Heart left ventricle (tissue), 16 donors: ENCODE data around the gene CAMSAP2. TPM values are rescaled to one million over a fixed set of nuclear protein-coding genes. Genes with fewer than 3 reads are reported as not detected.

Experiments used
- ATAC-seq, 4 donors: fragments of 200-7000 bp; cut with Tn5 transposase; one replicate each; pipeline ENCODE4 v1.9.1; 2020 to 2022; ENCODE audit warnings: moderate library complexity in 4 of 4, mild to moderate bottlenecking in 3 of 4, moderate number of reproducible peaks in 1 of 4
- DNase-seq, 5 donors: peaks; one replicate each; pipeline ENCODE4 v3.0.0-alpha.2; 2020
- H3K27ac ChIP-seq, 12 donors: fragments of 200-600 bp; sonication (generic) in 4 of 12; one replicate each; pipeline versions ENCODE4 v1.5.0 to v1.8.0; 2016 to 2022; ENCODE audit warnings: mild to moderate bottlenecking in 2 of 12
- H3K27me3 ChIP-seq, 9 donors: fragments of 200-600 bp; sonication (generic) in 2 of 9; one replicate each; pipeline versions ENCODE4 v1.5.1 to v1.8.0; 2016 to 2022; ENCODE audit warnings: mild to moderate bottlenecking in 3 of 9
- H3K36me3 ChIP-seq, 9 donors: fragments of 200-600 bp; sonication (generic) in 2 of 9; one replicate each; pipeline versions ENCODE4 v1.5.0 to v1.8.0; 2018 to 2022; ENCODE audit warnings: mild to moderate bottlenecking in 2 of 9
- H3K4me1 ChIP-seq, 12 donors: fragments of 200-600 bp; sonication (generic) in 4 of 12; one replicate each; pipeline versions ENCODE4 v1.5.0 to v1.8.0; 2016 to 2022; ENCODE audit warnings: mild to moderate bottlenecking in 3 of 12
- H3K4me3 ChIP-seq, 12 donors: fragments of 200-600 bp; sonication (generic) in 4 of 12; one replicate each; pipeline versions ENCODE4 v1.5.0 to v1.8.0; 2017 to 2022; ENCODE audit warnings: mild to moderate bottlenecking in 9 of 12, moderate library complexity in 4 of 12
- H3K9me3 ChIP-seq, 12 donors: fragments of 200-600 bp; sonication (generic) in 4 of 12; one replicate each; pipeline versions ENCODE4 v1.5.0 to v1.8.0; 2016 to 2022; ENCODE audit warnings: mild to moderate bottlenecking in 1 of 12
- CTCF ChIP-seq, 12 donors: fragments of 200-600 bp; sonication (generic) in 4 of 12; IDR thresholded peaks; one replicate each; pipeline versions ENCODE4 v1.5.0 to v1.8.0; 2018 to 2022; ENCODE audit warnings: antibody characterized with exemption in 12 of 12, mild to moderate bottlenecking in 5 of 12
- POLR2A ChIP-seq, 2 donors: fragments of 450-650 bp; IDR thresholded peaks; one replicate each; pipeline ENCODE4 v1.6.1; 2017; ENCODE audit warnings: antibody characterized with exemption in 2 of 2, mild to moderate bottlenecking in 2 of 2, moderate library complexity in 2 of 2
- WGBS, 4 donors: extraction: QIAGEN DNeasy Blood & Tissue Kit in 2 of 4; methylation state at CpG; one replicate each; pipeline versions ENCODE4 v1.1.5 to v1.1.7; 2013 to 2018; 5-methylcytosine and 5-hydroxymethylcytosine counted together
- intact Hi-C, 10 donors: fragments of 100-400 bp; cut with DNase I; formaldehyde crosslinking; loops; one replicate each; pipeline versions ENCODE4 v1.11.1 to v1.14.2; 2022
- polyA plus RNA-seq, 2 donors: library from polyadenylated mRNA; stranded (reverse); fragments of 200-250 nt; gene quantifications; one replicate each; pipeline ENCODE4 v1.2.3, GENCODE V29; 2013
- total RNA-seq, 9 donors: library from RNA; depleted of rRNA in 2 of 9; stranded (reverse); fragments of >200 nt in 2 of 9; fragmentation: NEBNext Ultra II Directional in 3 of 9; extraction: Animal tissue kit (Norgen Biotek cat#: 25700) in 3 of 9; gene quantifications; one replicate each; pipeline versions ENCODE4 v1.1.0 to v1.2.4, GENCODE V29; 2016 to 2023
- donor health status: ischemic (EF 13 %, LVEDD 7.1; RV severe dilation, severe dysfunction).
- donor health status: healthy with polysubstance abuse.
- donor health status: DM: no; HTN: yes; CAD: no.
- donor health status: DM: no; HTN: no; CAD: no.
- donor health status: ischemic (EF 25% LVEDD 6.9; RV normal size, moderate dysfunction).
- donor health status: ischemic (EF 25% LVEDD 5.7; RV mildly dilated, moderate dysfunction).
- donor health status: healthy.
- donor health status: DM: yes; HTN: yes; CAD: no.
- donor health status: ischemic (EF 35%, LVEDD 5.7; RV mildly dilated, moderate dysfunction).
- donor health status: nonischemic (EF 11% LVEDD 7.7; RV severe dilation, severe dysfunction).
- donor health status: DM: yes; HTN: yes; CAD: no.
- donor health status: PGD.
- donor health status: ischemic (EF 29% LVEDD 5.4; RV normal size, mild dysfunction).
- donor health status: nonischemic (EF 23%, LVEDD 6.1; RV moderate dilation, normal function).

Gene CAMSAP2
- total and polyA plus RNA-seq, 11 donors = 7.0 to 53.7 (median 36.1) TPM

DNA sequence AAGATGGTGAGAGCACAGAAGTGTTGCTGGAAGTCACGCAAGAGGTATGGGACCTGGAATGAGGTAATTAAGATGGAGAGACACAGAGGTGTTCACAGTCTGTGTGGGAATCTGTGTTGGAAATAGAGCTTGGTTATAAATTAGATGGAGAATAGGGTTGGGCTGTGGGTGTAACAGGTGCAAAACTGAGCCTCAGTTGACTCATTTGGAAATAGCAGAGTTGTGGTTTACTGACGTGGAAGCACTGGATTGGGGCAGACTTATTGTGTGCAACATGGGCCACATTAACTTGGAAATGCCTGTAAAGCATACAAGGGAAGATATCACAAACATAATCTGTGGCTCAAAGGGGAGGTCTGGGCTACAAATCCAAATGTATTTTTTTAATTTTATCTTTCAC, 13.0 kb downstream of the CAMSAP2 start:
- H3K9me3 ChIP-seq = no peaks in the 10 kb centered on the region
- TF ChIP-seq POLR2A (IDR thresholded peaks at IDR 0.05) (no peak), CTCF (IDR thresholded peaks at IDR 0.05) (no peak)
- intact Hi-C loops = no loop called here
- DNase-seq = no peak
- ATAC-seq = no peak
- H3K27me3 ChIP-seq = no peaks in the 10 kb centered on the region
- 93 to 98% (median 94%) methylated on average over 2 of the region's 2 CpGs for WGBS, 4 donors
- no peaks in the 10 kb centered on the region for H3K36me3 ChIP-seq
- H3K4me1 ChIP-seq = peaks cover 0 to 26% (median 7%) of the 10 kb centered on the region in 12 donors
- no peak overlapping the region for H3K4me3 ChIP-seq
- no peak overlapping the region for H3K27ac ChIP-seq

DNA sequence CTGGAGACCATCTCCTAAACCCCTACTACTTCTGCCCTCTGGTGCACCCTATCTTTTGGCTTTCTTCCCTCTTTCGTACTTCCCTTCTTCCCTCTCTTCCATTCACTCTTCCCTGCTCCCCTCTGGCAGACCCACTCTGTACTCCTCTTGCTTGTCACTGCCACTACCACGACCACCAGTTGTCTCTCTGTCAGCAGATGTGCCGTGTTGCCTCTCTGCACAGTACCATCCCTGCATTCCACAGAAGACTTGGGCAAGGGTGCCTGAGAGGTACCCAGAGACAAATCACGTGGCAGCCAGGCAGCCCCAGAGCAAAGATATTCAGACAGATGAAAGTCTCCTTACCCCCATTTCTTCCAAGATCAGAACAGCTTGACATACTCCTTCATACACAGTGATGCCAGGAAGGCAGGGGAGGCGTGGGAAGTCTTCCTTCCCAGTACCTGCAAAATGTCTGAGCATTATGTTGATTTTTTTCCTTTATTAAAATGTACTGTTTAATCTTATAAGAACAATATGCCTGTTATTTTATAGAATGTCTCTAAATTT, 15.0 kb downstream of the CAMSAP2 start:
- no peak for TF ChIP-seq POLR2A (IDR thresholded peaks at IDR 0.05)
- TF ChIP-seq CTCF (IDR thresholded peaks at IDR 0.05) = no peak
- Histone ChIP-seq H3K36me3 (no peaks in the 10 kb centered on the region), H3K27me3 (no peaks in the 10 kb centered on the region), H3K9me3 (no peaks in the 10 kb centered on the region), H3K4me1 (peaks cover 0 to 41% (median 11%) of the 10 kb centered on the region in 12 donors), H3K4me3 (no peak overlapping the region), H3K27ac (no peak overlapping the region)
- 70 to 75% (median 72%) methylated on average over 5 of the region's 5 CpGs for WGBS, 4 donors
- DNase-seq (no peak), ATAC-seq (no peak)
- intact Hi-C loops = loop anchor here in 1 of 10 donors (1.0 kb wide), 1 partner anchor 30 kb away; no protein-coding TSS in a partner anchor

- Histone ChIP-seq H3K4me3 (no peak overlapping the region), H3K27ac (no peak overlapping the region), H3K27me3 (no peaks in the 10 kb centered on the region), H3K9me3 (no peaks in the 10 kb centered on the region), H3K36me3 (peaks cover 0 to 3% (median 0%) of the 10 kb centered on the region in 9 donors), H3K4me1 (peaks cover 0 to 44% (median 9%) of the 10 kb centered on the region in 12 donors)
- 97 to 99% (median 98%) methylated on average over 3 of the region's 3 CpGs for WGBS, 4 donors
- TF ChIP-seq POLR2A (IDR thresholded peaks at IDR 0.05) (no peak), CTCF (IDR thresholded peaks at IDR 0.05) (no peak)
- DNase-seq (no peak), ATAC-seq (no peak)
- intact Hi-C loops = no loop called here
Observed at GRCh38 chr1:200755456-200755855, 16.8 kb downstream of the CAMSAP2 start.

DNA sequence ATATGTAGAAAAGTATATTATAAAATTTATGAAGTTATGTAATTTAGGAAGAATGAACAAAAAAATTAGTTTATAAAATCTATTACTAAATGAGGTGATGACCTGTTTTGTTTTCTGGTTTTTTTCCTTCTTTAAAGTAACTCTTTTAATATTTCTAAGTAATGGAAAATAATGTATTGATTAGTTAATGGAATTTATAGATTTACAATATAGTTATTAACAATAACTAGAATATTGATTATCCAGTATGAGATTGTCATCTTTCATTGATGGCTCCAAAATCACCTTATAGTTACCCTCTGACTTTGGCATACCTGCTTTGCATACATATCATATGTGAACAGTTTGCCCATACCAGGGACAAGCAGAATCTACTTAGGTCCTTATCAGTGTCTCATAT, 23.4 kb downstream of the CAMSAP2 start:
- TF ChIP-seq CTCF (IDR thresholded peaks at IDR 0.05) (no peak), POLR2A (IDR thresholded peaks at IDR 0.05) (no peak)
- no peaks in the 10 kb centered on the region for H3K9me3 ChIP-seq
- H3K27ac ChIP-seq = no peak overlapping the region
- H3K27me3 ChIP-seq = no peaks in the 10 kb centered on the region
- H3K4me1 ChIP-seq = peaks cover 0 to 39% (median 6%) of the 10 kb centered on the region in 12 donors
- H3K36me3 ChIP-seq = peaks cover 0 to 54% (median 30%) of the 10 kb centered on the region in 9 donors
- DNase-seq = no peak
- intact Hi-C loops = no loop called here
- H3K4me3 ChIP-seq = no peak overlapping the region
- no peak for ATAC-seq
